ENCODE data around the gene CFAP46. TPM values are rescaled to one million over a fixed set of nuclear protein-coding genes. Genes with fewer than 3 reads are reported as not detected.
"Not testable (repeated sequence)": the region's sequence is repeated elsewhere in the genome, so short reads cannot be mapped to it uniquely, and the experiment has no call there.

CFAP46 gene
- total RNA-seq, 4 donors from 2014 or later, result 0.19 to 0.92 (median 0.54) TPM

DNA sequence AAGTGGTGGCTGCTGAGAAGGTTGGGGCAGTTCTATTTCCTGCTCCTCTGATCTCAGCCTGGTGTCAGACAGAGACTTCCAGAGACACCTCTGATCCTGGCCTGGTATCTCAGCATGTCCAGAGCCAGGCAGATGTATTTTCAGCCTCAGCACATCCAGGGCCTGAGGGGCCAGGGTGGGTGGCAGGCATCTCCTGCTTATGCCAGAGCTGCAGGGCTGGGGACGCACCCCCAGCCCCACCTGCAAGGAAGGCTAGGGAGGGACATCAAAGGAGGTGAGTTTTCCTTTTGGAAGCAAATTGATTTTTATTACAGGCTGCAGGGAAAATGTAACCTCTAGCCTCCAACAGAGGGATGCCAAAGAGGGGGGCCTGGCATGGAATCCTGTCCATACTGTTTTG is 36.7 kb downstream of the CFAP46 start:
- H3K9me3 ChIP-seq, result peaks cover 0 to 10% (median 0%) of the 10 kb centered on the region in 3 donors
- H3K4me1 ChIP-seq, result peaks cover 0 to 37% (median 4%) of the 10 kb centered on the region in 3 donors
- DNase-seq, result no peak
- intact Hi-C loops (cut with DNase I), result no loop called here
- no peak for TF ChIP-seq POLR2A (IDR thresholded peaks at IDR 0.05)
- TF ChIP-seq, protein P1, sequence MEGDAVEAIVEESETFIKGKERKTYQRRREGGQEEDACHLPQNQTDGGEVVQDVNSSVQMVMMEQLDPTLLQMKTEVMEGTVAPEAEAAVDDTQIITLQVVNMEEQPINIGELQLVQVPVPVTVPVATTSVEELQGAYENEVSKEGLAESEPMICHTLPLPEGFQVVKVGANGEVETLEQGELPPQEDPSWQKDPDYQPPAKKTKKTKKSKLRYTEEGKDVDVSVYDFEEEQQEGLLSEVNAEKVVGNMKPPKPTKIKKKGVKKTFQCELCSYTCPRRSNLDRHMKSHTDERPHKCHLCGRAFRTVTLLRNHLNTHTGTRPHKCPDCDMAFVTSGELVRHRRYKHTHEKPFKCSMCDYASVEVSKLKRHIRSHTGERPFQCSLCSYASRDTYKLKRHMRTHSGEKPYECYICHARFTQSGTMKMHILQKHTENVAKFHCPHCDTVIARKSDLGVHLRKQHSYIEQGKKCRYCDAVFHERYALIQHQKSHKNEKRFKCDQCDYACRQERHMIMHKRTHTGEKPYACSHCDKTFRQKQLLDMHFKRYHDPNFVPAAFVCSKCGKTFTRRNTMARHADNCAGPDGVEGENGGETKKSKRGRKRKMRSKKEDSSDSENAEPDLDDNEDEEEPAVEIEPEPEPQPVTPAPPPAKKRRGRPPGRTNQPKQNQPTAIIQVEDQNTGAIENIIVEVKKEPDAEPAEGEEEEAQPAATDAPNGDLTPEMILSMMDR (IDR thresholded peaks at IDR 0.05), result no peak
- peak overlapping the region in 1 of 4 donors; percentile 94 for H3K27ac ChIP-seq
- peaks cover 0 to 15% (median 0%) of the 10 kb centered on the region in 4 donors for H3K27me3 ChIP-seq
- no peak overlapping the region for H3K4me3 ChIP-seq
- H3K36me3 ChIP-seq, result no peaks in the 10 kb centered on the region
- 100% methylated on average over 1 of the region's 1 CpG; no CpG with 5 or more reads in 1 of the 2 donors for WGBS, 2 donors

DNA sequence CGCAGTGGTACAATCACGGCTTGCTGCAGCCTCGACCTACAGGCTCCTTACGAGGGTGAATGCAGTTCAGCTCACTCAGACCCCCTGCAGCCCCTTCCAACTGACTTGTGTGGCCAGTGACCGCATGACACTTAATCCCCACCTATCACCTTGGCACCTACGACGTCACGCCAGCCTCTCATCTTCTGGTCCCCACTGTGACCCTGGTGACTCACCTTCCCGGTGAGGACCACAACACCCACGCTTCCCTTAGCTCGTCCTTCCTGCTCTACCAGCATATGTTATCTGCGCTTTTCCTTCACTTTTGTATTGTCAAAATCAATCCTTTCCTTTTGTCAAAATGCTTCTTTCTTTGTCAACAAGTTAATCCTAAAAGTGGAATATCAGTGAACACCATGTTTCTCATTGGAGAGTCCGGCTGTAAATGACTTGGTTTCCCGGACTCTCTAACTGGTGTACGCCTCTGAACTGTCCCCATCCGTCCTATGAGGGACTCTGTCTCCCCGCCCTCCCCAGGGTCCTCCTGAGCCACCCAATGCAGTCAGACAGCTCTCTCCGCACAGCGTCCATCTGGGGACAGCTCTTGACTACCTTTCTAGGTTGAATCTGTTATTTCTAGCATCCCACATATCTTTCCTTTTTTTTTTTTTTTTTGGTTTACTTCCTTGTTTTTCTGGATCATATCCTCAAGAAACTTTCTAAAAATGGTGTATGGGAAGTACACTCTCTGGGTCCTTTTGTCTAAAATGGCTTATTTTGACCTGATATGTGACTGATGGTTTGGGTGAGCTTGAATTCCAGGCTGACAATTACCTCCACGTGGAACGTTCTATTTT is 37.3 kb downstream of the CFAP46 start:
- Histone ChIP-seq H3K36me3 (no peaks in the 10 kb centered on the region), H3K4me1 (peaks cover 0 to 37% (median 4%) of the 10 kb centered on the region in 3 donors), H3K27me3 (peaks cover 0 to 13% (median 0%) of the 10 kb centered on the region in 4 donors), H3K9me3 (peaks cover 0 to 10% (median 0%) of the 10 kb centered on the region in 3 donors), H3K27ac (peak overlapping the region; percentile 68 to 94 (median 88)), H3K4me3 (no peak overlapping the region)
- 59 to 66% methylated on average over 19 to 21 of the region's 21 CpGs for WGBS, 2 donors
- intact Hi-C loops (cut with DNase I), result no loop called here
- no peak for TF ChIP-seq POLR2A (IDR thresholded peaks at IDR 0.05)
- TF ChIP-seq, protein P1 (IDR thresholded peaks at IDR 0.05), result no peak
- DNase-seq, result no peak

DNA sequence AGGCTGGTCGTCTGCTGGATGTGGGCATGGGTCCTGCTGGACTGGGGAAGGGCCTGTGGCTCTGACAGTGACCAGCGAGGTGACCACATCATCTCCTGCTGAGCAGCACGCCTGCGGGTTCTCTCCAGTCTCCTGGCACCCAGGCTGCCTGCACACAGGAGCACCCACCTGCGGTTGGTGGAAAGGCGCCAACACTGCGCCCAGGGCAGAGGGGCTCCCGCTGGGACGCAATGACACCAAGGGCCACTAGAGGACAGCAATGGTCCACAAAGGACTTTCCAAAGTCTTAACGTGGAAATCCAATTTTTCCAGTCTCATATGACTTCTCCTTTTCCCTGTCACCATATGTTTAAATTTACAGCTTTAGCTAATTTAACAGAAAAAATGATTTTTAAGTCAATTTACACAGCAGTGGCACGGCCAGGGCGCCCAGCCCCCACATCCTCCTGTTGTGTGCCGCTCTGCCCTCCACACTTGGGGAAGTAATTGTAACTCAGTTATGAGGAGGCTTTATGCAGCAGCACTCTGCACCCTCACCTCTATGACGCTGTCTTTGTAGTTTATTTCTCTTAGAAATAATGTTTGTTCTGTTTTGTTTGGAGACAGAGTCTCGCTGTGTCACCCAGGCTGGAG is 38.1 kb downstream of the CFAP46 start:
- Histone ChIP-seq H3K36me3 (no peaks in the 10 kb centered on the region), H3K9me3 (peaks cover 0 to 10% (median 0%) of the 10 kb centered on the region in 3 donors), H3K27me3 (peaks cover 0 to 14% (median 0%) of the 10 kb centered on the region in 4 donors), H3K4me1 (peaks cover 0 to 37% (median 4%) of the 10 kb centered on the region in 3 donors), H3K27ac (peak overlapping the region; percentile 68 to 94 (median 88)), H3K4me3 (no peak overlapping the region)
- TF ChIP-seq, protein P1 (IDR thresholded peaks at IDR 0.05), result peak in 5 of 6 experiments; percentile 67 to 94 (median 87)
- no peak for TF ChIP-seq POLR2A (IDR thresholded peaks at IDR 0.05)
- 24 to 27% methylated on average over 15 of the region's 15 CpGs for WGBS, 2 donors
- DNase-seq, result no peak
- intact Hi-C loops (cut with DNase I), result no loop called here

DNA sequence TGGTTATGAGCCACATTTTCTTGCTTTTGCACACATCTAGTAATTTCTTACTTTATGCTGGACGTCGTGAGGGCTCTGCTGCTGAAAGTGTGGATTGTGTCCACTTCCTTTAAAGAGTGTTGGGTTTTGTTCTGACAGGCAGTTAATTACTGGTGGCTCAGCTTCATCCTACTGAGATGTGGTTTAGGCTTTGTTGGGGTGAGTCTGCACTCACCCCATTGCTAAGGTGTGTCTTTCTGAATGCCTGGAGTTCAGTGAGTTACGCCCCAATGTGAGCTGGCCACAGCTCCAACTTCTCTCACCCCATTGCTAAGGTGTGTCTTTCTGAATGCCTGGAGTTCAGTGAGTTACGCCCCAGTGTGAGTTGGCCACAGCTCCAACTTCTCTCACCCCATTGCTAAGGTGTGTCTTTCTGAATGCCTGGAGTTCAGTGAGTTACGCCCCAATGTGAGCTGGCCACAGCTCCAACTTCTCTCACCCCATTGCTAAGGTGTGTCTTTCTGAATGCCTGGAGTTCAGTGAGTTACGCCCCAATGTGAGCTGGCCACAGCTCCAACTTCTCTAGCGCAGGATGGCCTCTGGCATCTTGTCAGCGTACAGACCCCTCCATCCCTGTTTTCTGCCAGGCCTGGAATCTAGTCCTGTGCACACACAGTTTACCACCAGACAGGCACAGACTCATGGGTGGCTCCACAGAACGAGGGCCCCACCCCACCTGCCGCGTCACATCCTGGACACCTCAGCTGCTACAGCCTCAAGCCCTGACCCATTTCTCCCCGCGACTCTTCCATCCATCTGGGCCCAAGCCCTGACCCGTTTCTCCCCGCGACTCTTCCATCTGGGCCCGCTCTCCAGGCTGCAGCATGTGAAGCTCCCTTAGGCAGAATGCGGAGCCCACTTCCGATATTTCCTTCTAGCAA is 39.5 kb downstream of the CFAP46 start:
- DNase-seq; H3K36me3 ChIP-seq; H3K9me3 ChIP-seq; intact Hi-C loops (cut with DNase I): not testable (repeated sequence)
- 34 to 55% methylated on average over 17 to 19 of the region's 19 CpGs for WGBS, 2 donors
- peak overlapping the region; percentile 85 to 94 (median 88) for H3K27ac ChIP-seq
- TF ChIP-seq POLR2A (IDR thresholded peaks at IDR 0.05), result peak in 1 of 4 donors; percentile 27
- H3K27me3 ChIP-seq, result peaks cover 0 to 19% (median 0%) of the 10 kb centered on the region in 4 donors
- peaks cover 0 to 43% (median 4%) of the 10 kb centered on the region in 3 donors for H3K4me1 ChIP-seq
- H3K4me3 ChIP-seq, result peak overlapping the region in 3 of 4 donors; percentile 10 to 31 (median 24)

DNA sequence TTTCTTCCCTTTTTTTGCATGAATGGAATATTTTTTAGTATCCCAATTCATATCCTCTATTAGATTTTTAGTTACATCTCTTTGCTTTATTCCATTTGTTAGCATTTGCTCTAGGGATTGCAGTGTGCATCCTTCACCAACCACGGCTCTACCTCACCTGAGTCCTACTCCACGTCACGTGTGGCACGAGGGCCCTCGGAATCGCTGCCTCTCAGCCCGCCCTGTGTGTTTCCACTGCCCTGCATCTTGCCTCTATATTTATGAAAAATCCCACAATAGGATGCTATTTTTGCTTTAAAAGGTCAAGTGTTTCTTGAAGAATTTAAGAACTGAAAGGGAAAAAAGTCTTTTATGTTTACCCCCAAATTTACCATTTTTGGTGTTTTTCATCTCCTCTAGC is 41.0 kb downstream of the CFAP46 start:
- WGBS, 2 donors, result 89 to 91% methylated on average over 6 to 7 of the region's 7 CpGs
- Histone ChIP-seq H3K4me1 (peaks cover 0 to 54% (median 4%) of the 10 kb centered on the region in 3 donors), H3K4me3 (no peak overlapping the region), H3K27ac (peak overlapping the region in 3 of 4 donors; percentile 85 to 94 (median 90)), H3K36me3 (no peaks in the 10 kb centered on the region), H3K9me3 (peaks cover 0 to 10% (median 0%) of the 10 kb centered on the region in 3 donors), H3K27me3 (peaks cover 0 to 19% (median 0%) of the 10 kb centered on the region in 4 donors)
- no peak for TF ChIP-seq POLR2A (IDR thresholded peaks at IDR 0.05)
- TF ChIP-seq, protein P1 (IDR thresholded peaks at IDR 0.05), result no peak
- no peak for DNase-seq
- intact Hi-C loops (cut with DNase I), result no loop called here

Data from esophagus squamous epithelium (tissue), 5 donors.